ENCODE data around the gene POU2AF1. TPM values are rescaled to one million over a fixed set of nuclear protein-coding genes. Genes with fewer than 3 reads are reported as not detected.
"Not testable (repeated sequence)": the region's sequence is repeated elsewhere in the genome, so short reads cannot be mapped to it uniquely, and the experiment has no call there.

The POU2AF1 gene
- total RNA-seq, 1 donor from 2014 or later: not detected

DNA sequence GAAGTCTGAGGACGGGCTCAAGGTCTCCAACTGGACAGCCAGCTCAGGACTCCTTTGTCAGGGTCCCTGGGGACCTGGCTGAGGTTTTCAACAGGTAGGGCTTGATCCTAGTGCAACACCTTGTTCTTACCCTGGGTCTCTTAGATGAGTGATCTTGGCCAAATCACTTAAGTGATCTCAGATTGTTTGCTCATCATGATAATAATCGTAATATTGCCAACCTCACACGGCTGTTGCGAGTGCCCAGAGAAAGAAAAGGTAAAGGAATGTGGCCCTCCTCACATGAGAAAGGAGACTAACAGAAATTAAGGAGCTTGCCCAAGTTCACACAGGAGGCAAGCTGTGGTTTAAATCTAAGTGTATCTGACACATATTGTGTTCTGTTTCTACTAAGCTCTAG is 52.3 kb downstream of the POU2AF1 start:
- intact Hi-C loops (cut with DNase I): no loop called here
- no peaks in the 10 kb centered on the region for H3K9me3 ChIP-seq
- DNase-seq (ENCODE audit: extremely low spot score in 2 of 2): no peak
- H3K27ac ChIP-seq: no peak overlapping the region
- no peaks in the 10 kb centered on the region for H3K36me3 ChIP-seq
- TF ChIP-seq, protein P1, sequence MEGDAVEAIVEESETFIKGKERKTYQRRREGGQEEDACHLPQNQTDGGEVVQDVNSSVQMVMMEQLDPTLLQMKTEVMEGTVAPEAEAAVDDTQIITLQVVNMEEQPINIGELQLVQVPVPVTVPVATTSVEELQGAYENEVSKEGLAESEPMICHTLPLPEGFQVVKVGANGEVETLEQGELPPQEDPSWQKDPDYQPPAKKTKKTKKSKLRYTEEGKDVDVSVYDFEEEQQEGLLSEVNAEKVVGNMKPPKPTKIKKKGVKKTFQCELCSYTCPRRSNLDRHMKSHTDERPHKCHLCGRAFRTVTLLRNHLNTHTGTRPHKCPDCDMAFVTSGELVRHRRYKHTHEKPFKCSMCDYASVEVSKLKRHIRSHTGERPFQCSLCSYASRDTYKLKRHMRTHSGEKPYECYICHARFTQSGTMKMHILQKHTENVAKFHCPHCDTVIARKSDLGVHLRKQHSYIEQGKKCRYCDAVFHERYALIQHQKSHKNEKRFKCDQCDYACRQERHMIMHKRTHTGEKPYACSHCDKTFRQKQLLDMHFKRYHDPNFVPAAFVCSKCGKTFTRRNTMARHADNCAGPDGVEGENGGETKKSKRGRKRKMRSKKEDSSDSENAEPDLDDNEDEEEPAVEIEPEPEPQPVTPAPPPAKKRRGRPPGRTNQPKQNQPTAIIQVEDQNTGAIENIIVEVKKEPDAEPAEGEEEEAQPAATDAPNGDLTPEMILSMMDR (IDR thresholded peaks at IDR 0.05): no peak
- H3K27me3 ChIP-seq: no peaks in the 10 kb centered on the region
- peaks cover 39% of the 10 kb centered on the region for H3K4me1 ChIP-seq
- no peak overlapping the region for H3K4me3 ChIP-seq

DNA sequence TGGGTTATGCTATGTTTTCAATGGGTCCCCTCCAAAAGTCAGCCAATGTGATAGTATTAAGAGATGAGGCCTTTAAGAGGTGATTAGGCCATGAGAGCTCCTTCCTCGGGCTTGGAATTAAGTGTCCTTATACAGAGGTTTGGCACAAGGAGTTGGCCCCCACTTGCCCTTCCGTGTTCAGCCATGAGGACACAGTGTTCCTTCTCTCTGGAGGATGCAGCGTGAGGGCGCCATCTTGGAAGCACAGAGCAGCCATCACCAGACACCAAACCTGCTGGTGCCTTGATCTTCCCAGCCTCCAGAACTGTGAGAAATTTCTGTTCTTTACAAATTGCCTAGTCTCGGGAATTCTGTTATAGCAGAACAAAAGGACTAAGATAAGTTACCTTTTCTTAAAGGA is 53.8 kb downstream of the POU2AF1 start:
- no peaks in the 10 kb centered on the region for H3K36me3 ChIP-seq
- TF ChIP-seq, protein P1 (IDR thresholded peaks at IDR 0.05): no peak
- TF ChIP-seq POLR2A (IDR thresholded peaks at IDR 0.05) (no peak), POLR2AphosphoS5 (IDR thresholded peaks at IDR 0.05; ENCODE audit: insufficient read depth in 1 of 2, low read depth in 1 of 2) (no peak)
- intact Hi-C loops (cut with DNase I): no loop called here
- H3K4me1 ChIP-seq: peaks cover 27% of the 10 kb centered on the region
- DNase-seq (ENCODE audit: extremely low spot score in 2 of 2): no peak
- no peaks in the 10 kb centered on the region for H3K27me3 ChIP-seq
- H3K27ac ChIP-seq: no peak overlapping the region
- no peak overlapping the region for H3K4me3 ChIP-seq
- H3K9me3 ChIP-seq: no peaks in the 10 kb centered on the region

DNA sequence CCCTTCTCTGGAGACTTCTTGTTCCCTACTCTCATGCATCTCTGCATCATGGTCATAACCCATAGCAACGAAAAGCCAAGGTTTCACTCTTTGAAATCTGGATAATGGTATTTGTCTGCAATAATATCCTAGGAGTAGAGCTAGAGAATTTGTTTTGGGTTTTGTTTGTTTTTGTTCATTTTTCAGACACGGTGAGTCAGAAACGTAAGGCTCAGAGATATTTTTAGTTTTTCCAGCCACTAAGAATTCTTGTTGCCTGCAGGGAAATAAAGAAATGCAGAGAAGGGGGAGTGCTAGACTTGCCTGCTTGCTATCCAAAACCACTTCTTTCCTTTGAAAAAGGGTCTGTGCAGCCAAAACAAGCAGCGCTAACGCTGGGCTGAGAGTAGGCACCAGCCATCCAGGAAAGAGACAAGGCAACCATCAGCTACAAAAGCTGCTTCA is 54.8 kb downstream of the POU2AF1 start:
- Histone ChIP-seq H3K4me3 (no peak overlapping the region), H3K36me3 (no peaks in the 10 kb centered on the region), H3K27me3 (no peaks in the 10 kb centered on the region), H3K27ac (peak overlapping the region; percentile 10), H3K4me1 (peaks cover 17% of the 10 kb centered on the region), H3K9me3 (no peaks in the 10 kb centered on the region)
- no peak for DNase-seq (ENCODE audit: extremely low spot score in 2 of 2)
- TF ChIP-seq POLR2A (IDR thresholded peaks at IDR 0.05): no peak
- TF ChIP-seq, protein P1 (IDR thresholded peaks at IDR 0.05): no peak
- no peak for TF ChIP-seq POLR2AphosphoS5 (IDR thresholded peaks at IDR 0.05; ENCODE audit: insufficient read depth in 1 of 2, low read depth in 1 of 2)
- intact Hi-C loops (cut with DNase I): no loop called here

DNA sequence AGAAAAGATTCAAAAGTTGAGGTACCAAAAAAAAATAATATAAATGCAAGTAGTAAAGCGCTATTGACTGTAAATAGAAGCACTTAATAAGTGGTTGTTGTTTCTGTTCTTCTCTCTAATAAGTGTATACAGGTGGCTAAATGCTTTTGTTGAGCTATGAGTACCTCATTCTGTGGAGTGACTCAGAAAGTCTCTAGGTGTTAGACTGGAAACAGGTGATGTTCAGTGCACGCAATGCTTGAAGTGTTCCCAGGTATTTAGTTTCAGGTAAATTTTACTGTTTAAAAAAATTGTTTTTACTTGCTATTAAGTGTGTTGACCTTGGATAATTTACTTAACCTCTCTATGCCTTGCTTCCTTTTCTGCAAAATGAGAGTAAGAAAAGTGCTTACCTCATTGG is 56.5 kb downstream of the POU2AF1 start:
- no peak for DNase-seq (ENCODE audit: extremely low spot score in 2 of 2)
- Histone ChIP-seq H3K4me3 (no peak overlapping the region), H3K27me3 (no peaks in the 10 kb centered on the region), H3K4me1 (no peaks in the 10 kb centered on the region), H3K36me3 (no peaks in the 10 kb centered on the region), H3K9me3 (no peaks in the 10 kb centered on the region), H3K27ac (no peak overlapping the region)
- intact Hi-C loops (cut with DNase I): no loop called here
- TF ChIP-seq, protein P1 (IDR thresholded peaks at IDR 0.05): no peak

DNA sequence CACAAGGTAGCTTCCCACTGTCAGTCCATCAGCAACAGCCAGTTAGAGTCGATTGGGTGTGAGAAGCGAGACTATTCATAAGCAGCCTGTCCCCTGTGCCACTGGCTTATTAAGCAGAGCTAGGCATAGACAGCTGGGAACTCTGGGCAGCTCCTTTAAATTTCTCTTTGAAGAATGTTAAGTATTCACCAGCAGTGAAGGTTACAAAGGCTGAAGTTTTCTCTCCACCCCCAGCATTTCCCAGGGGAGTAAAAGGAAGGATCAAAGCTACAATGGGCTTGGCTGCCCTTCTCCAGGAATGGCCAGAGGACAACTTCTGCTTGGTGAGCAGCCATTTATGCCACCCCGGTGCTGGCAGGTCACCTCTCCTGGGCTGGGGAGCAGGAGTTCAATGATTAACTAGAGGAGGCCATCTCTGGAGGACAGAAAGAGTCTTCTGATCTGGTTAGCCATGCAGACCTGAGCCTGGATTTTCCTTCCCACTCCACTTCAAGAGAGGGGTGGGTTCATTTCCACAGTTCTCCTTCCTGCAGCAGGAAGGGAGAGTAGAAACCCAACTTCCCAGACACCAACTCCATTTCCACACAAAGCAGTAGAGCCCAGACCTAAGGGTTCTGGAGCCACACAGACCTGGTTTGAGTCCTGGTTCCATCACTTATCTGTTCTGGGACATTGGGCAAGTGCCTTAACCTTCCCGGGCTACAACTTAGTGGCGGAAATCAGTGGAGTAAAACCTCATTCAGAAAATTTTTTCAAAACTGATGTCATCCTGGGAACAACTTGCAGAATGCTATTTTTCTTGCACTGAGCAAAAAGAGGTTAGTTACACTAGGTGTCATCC is 58.1 kb downstream of the POU2AF1 start:
- Histone ChIP-seq H3K27me3 (no peaks in the 10 kb centered on the region), H3K4me1 (no peaks in the 10 kb centered on the region), H3K4me3 (no peak overlapping the region), H3K9me3 (no peaks in the 10 kb centered on the region), H3K36me3 (no peaks in the 10 kb centered on the region), H3K27ac (no peak overlapping the region)
- intact Hi-C loops (cut with DNase I): no loop called here
- no peak for DNase-seq (ENCODE audit: extremely low spot score in 2 of 2)
- TF ChIP-seq POLR2AphosphoS5 (IDR thresholded peaks at IDR 0.05; ENCODE audit: insufficient read depth in 1 of 2, low read depth in 1 of 2): no peak
- no peak for TF ChIP-seq POLR2A (IDR thresholded peaks at IDR 0.05)
- TF ChIP-seq, protein P1 (IDR thresholded peaks at IDR 0.05): no peak

DNA sequence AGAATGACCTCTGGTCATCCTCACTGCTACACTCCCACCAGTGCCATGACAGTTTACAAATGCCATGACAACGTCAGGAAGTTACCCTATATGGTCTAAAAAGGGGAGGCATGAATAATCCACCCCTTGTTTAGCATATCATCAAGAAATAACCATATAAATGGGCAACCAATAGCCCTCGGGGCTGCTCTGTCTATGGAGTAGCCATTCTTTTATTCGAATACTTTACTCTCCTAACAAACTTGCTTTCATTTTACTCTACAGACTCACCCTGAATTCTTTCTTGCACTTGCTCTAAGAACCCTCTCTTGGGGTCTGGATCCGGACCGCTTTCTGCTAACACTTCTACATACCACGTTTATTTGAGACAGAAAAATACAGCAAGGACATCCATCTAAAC is 58.9 kb downstream of the POU2AF1 start:
- intact Hi-C loops (cut with DNase I); H3K36me3 ChIP-seq; DNase-seq (ENCODE audit: extremely low spot score in 2 of 2); H3K27ac ChIP-seq; H3K27me3 ChIP-seq; H3K4me1 ChIP-seq; H3K9me3 ChIP-seq; H3K4me3 ChIP-seq: not testable (repeated sequence)

All from vagina (tissue), 2 donors.